Calu3 (cell line): ENCODE results near the gene TLR8. TPM values are rescaled to one million over a fixed set of nuclear protein-coding genes. Genes with fewer than 3 reads are reported as not detected.

Experiments used
- BruUV-seq: library from RNA; stranded (reverse); fragments of 400-500 nt; replicated peaks from 2 replicates; lab custom pipeline; 2021; lab: Mats Ljungman, UMichigan
- CTCF ChIA-PET: fragments of 300-600 bp; sonication (Branson Sonifier 250); formaldehyde crosslinking; loops from one replicate; lab custom pipeline; 2022; ENCODE audit warnings: antibody characterized with exemption; lab: Charles Lee
- DNase-seq: peaks from one replicate; pipeline ENCODE4 v3.0.0; 2022
- H3K27ac Mint-ChIP-seq: one replicate; pipeline ENCODE4 v1.8.0; 2022; ENCODE audit warnings: mixed read lengths; ENCODE audit not compliant: unreplicated experiment
- H3K27me3 Mint-ChIP-seq: one replicate; pipeline ENCODE4 v1.8.0; 2022; ENCODE audit warnings: mixed read lengths; ENCODE audit not compliant: unreplicated experiment
- H3K36me3 Mint-ChIP-seq: one replicate; pipeline ENCODE4 v1.8.0; 2022; ENCODE audit warnings: mild to moderate bottlenecking, moderate library complexity, mixed read lengths; ENCODE audit not compliant: insufficient read depth, unreplicated experiment
- H3K4me1 Mint-ChIP-seq: one replicate; pipeline ENCODE4 v1.8.0; 2022; ENCODE audit warnings: mild to moderate bottlenecking, low read depth, mixed read lengths; ENCODE audit not compliant: unreplicated experiment
- H3K4me3 Mint-ChIP-seq: one replicate; pipeline ENCODE4 v1.8.0; 2022; ENCODE audit warnings: mild to moderate bottlenecking, low read depth, moderate library complexity, mixed read lengths; ENCODE audit not compliant: unreplicated experiment
- H3K9me3 Mint-ChIP-seq: one replicate; pipeline ENCODE4 v1.8.0; 2022; ENCODE audit warnings: low read depth, mixed read lengths; ENCODE audit not compliant: unreplicated experiment
- intact Hi-C: fragments of 100-400 bp; cut with micrococcal nuclease; formaldehyde crosslinking; loops from one replicate; pipeline ENCODE4 v1.10.0; 2022; ENCODE audit not compliant: unreplicated experiment
- total RNA-seq: library from RNA; stranded (reverse); gene quantifications from 2 replicates; pipeline ENCODE4 v1.2.3, GENCODE V29; 2022
- TF ChIP-seq, protein P1 (sequence below): fragments of 200-600 bp; IDR thresholded peaks from one replicate; pipeline ENCODE4 v1.8.0; 2022; ENCODE audit warnings: antibody characterized with exemption; ENCODE audit not compliant: unreplicated experiment

Gene TLR8
- total RNA-seq, 1 experiment from 2014 or later, result not detected

DNA sequence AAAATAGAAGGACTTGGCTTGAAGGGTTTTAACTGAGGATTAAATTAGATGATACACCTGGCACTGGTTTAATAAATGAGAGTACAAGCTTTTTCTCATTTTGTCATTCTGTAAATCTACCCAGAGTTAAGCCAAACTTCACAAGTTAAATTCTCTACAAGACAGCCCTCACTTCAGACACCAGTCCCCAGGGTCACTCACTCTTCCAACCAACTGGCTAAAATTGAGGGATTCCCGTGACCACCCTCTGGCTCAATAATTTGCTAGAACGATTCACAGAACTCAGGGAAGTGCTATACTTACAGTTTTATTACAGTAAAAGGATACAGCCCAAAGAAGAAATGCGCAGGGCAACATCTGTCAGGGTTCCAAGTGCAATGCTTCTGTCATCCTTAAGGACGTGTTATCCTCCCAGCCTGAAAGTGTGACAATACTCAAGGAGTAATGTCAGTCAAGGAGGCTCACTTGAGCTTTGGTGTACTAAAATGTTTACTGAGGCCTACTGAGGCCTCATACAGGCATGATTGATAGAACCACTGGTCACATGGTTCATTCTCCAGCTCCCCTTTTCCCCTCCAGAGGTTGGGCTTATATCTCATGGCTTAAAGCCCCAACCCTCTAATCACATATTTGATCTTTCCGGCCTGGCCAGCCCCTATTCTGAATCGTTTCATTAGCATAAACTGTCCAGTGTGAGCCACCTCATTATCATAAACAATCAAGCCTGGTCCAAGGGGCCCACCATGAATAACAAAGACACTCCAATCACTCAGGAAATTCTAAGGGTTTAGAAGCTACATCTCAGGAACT lies 58.9 kb downstream of the TLR8 start:
- CTCF ChIA-PET, result interaction anchor here (0.5 to 1.0 kb wide), 2 partner anchors 11 to 259 kb away, joined by 3 read pairs; no protein-coding TSS in a partner anchor
- no TSS peak for BruUV-seq
- Mint-ChIP-seq H3K36me3 (no peaks in the 10 kb centered on the region), H3K27me3 (no peaks in the 10 kb centered on the region), H3K4me3 (no peak overlapping the region), H3K27ac (no peak overlapping the region), H3K4me1 (peaks cover 23% of the 10 kb centered on the region), H3K9me3 (no peaks in the 10 kb centered on the region)
- TF ChIP-seq, protein P1, sequence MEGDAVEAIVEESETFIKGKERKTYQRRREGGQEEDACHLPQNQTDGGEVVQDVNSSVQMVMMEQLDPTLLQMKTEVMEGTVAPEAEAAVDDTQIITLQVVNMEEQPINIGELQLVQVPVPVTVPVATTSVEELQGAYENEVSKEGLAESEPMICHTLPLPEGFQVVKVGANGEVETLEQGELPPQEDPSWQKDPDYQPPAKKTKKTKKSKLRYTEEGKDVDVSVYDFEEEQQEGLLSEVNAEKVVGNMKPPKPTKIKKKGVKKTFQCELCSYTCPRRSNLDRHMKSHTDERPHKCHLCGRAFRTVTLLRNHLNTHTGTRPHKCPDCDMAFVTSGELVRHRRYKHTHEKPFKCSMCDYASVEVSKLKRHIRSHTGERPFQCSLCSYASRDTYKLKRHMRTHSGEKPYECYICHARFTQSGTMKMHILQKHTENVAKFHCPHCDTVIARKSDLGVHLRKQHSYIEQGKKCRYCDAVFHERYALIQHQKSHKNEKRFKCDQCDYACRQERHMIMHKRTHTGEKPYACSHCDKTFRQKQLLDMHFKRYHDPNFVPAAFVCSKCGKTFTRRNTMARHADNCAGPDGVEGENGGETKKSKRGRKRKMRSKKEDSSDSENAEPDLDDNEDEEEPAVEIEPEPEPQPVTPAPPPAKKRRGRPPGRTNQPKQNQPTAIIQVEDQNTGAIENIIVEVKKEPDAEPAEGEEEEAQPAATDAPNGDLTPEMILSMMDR, result no peak
- intact Hi-C loops, result no loop called here
- DNase-seq, result no peak

DNA sequence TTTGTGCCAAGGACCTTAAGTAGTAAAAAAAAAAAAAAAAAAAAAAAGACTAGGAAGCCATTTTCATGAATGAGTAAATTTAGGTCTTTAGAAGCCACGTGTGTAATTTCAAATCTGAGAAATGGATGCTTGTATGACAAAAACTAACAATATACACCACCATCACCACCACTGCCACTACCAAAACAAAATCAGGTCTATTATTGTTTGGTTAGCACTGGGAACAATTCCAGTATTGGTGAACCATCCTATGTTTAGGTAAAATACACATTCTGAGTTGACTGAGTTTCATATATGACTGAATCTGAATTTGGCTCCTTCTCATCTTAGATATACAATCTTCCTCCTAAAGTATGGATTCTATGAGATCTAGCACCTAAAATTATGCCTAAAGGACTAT lies 59.7 kb downstream of the TLR8 start:
- intact Hi-C loops, result no loop called here
- H3K4me1 Mint-ChIP-seq, result peaks cover 23% of the 10 kb centered on the region
- no peak for DNase-seq
- no peak overlapping the region for H3K27ac Mint-ChIP-seq
- no peaks in the 10 kb centered on the region for H3K27me3 Mint-ChIP-seq
- H3K36me3 Mint-ChIP-seq, result peaks cover 8% of the 10 kb centered on the region
- H3K4me3 Mint-ChIP-seq, result no peak overlapping the region
- TF ChIP-seq, protein P1, result no peak
- CTCF ChIA-PET, result no interaction called here
- BruUV-seq, result no TSS peak
- H3K9me3 Mint-ChIP-seq, result no peaks in the 10 kb centered on the region

DNA sequence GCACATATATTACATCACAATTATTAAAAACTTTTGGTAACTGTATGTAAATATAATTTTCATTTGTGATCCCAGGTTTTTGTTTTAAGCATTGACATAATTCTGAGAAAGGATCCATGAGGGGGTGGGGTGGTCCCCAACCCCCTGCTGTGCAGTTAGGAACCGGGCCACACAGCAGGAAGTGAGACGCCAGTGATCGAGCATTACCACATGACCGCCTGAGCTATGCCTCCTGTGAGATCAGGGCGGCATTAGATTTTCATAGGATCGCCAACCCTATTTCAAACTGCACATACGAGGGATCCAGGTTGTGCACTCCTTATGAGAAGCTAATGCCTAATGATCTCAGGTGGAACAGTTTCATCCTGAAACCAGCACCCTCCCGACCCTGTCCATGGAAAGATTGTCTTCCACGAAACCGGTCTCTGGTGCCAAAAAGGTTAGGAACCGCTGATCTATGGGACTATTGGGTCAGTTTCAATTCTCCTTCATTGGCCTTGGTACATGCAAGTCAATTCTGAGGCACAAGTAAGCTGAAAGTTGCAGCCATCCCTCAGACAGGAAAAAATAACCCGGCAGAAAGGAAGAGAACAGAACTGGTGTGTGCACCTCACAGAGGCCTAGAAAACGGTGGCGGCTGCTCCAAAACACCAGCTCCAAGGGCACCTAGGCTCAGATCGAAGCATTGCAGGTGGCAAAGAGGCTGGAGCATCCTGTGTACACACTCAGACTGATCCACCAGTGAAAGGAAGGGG lies 61.5 kb downstream of the TLR8 start:
- BruUV-seq, result no TSS peak
- H3K27ac Mint-ChIP-seq, result no peak overlapping the region
- H3K36me3 Mint-ChIP-seq, result peaks cover 23% of the 10 kb centered on the region
- DNase-seq, result no peak
- intact Hi-C loops, result no loop called here
- H3K4me3 Mint-ChIP-seq, result no peak overlapping the region
- H3K27me3 Mint-ChIP-seq, result no peaks in the 10 kb centered on the region
- no peaks in the 10 kb centered on the region for H3K9me3 Mint-ChIP-seq
- peaks cover 28% of the 10 kb centered on the region for H3K4me1 Mint-ChIP-seq
- TF ChIP-seq, protein P1, result no peak
- CTCF ChIA-PET, result interaction anchor here (1.0 kb wide), 1 partner anchor 125 kb away, joined by 3 read pairs; no protein-coding TSS in a partner anchor

DNA sequence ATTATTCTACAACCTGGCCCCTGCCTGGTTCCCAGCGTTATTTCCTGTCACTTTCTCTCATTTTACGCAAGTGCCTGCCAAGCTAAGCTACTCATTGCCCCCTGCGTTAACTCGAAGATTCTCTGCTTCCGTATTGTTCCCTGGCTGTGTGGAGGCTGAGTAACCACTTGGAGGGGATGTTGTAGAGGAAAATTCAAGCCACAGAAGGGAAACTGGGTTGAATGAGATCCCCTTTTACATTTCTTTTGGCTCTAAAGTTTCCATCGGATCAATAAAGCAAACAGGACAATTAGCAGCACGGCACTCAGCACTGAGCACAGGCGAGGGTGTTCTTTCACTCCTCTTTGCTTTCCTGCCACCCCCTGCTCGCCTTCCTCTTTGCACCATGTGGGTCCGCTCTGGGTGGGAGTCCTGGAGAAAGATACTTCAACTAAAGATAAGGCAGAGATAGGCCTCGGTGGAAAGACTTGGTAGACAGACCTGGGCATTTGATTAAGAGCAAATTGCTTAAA lies 64.3 kb downstream of the TLR8 start:
- no TSS peak for BruUV-seq
- Mint-ChIP-seq H3K4me1 (peaks cover 40% of the 10 kb centered on the region), H3K27me3 (no peaks in the 10 kb centered on the region), H3K9me3 (no peaks in the 10 kb centered on the region), H3K36me3 (peaks cover 52% of the 10 kb centered on the region), H3K27ac (peak overlapping the region; percentile 100), H3K4me3 (peak overlapping the region; percentile 66)
- peak; percentile 55 for DNase-seq
- CTCF ChIA-PET, result interaction anchor here (0.7 to 1.5 kb wide), 6 partner anchors 23 to 675 kb away, joined by 3 to 19 read pairs (median 5); no protein-coding TSS in a partner anchor
- intact Hi-C loops, result loop anchor here (1.0 to 10.0 kb wide), 4 partner anchors 24 to 518 kb away; no protein-coding TSS in a partner anchor
- TF ChIP-seq, protein P1, result peak; percentile 35
